HepG2 (cell line): ENCODE measurements around the gene PARP2. TPM values are rescaled to one million over a fixed set of nuclear protein-coding genes. Genes with fewer than 3 reads are reported as not detected.

Experiments
- AFF4 ChIP-seq: sonication (generic); formaldehyde crosslinking; IDR thresholded peaks from 2 replicates; pipeline ENCODE4 v1.4.0; 2020; ENCODE audit warnings: missing genetic modification reagents
- ARID4A ChIP-seq: sonication (generic); formaldehyde crosslinking; IDR thresholded peaks from 2 replicates; pipeline ENCODE4 v1.5.0; 2020; ENCODE audit warnings: mild to moderate bottlenecking, missing genetic modification reagents, borderline replicate concordance
- CEBPZ ChIP-seq: IDR thresholded peaks from 2 replicates; pipeline ENCODE4 v1.6.1; 2012; ENCODE audit warnings: low read length, improper control_type of control experiment
- CREB1 ChIP-seq, 2 experiments: fragments of 450-650 bp in 1 of 2; IDR thresholded peaks; 2 replicates each; pipeline ENCODE4 v1.6.1; 2016 to 2017; ENCODE audit warnings: control low read depth in 1 of 2, mild to moderate bottlenecking in 1 of 2, missing compliant biosample characterization in 1 of 2, missing genetic modification characterization in 1 of 2
- EED ChIP-seq: sonication (generic); formaldehyde crosslinking; IDR thresholded peaks from 2 replicates; pipeline ENCODE4 v1.5.0; 2020; ENCODE audit warnings: mild to moderate bottlenecking, missing genetic modification reagents
- HMG20A ChIP-seq: IDR thresholded peaks from 2 replicates; pipeline ENCODE4 v1.6.1; 2016; ENCODE audit warnings: borderline replicate concordance
- NFYB ChIP-seq: sonication (generic); formaldehyde crosslinking; IDR thresholded peaks from 2 replicates; pipeline ENCODE4 v1.4.0; 2020; ENCODE audit warnings: missing genetic modification reagents
- TRAFD1 ChIP-seq: sonication (generic); formaldehyde crosslinking; IDR thresholded peaks from 2 replicates; pipeline ENCODE4 v1.5.1; 2020; ENCODE audit warnings: missing genetic modification reagents, mild to moderate bottlenecking, borderline replicate concordance
- ZBTB46 ChIP-seq: sonication (generic); formaldehyde crosslinking; IDR thresholded peaks from 2 replicates; pipeline ENCODE4 v1.4.0; 2020; ENCODE audit warnings: mild to moderate bottlenecking, missing genetic modification reagents, borderline replicate concordance
- ZNF547 ChIP-seq: sonication (generic); formaldehyde crosslinking; IDR thresholded peaks from 2 replicates; pipeline ENCODE4 v1.5.1; 2020; ENCODE audit warnings: mild to moderate bottlenecking, missing genetic modification reagents
- ZNF577 ChIP-seq: sonication (generic); formaldehyde crosslinking; IDR thresholded peaks from 2 replicates; pipeline ENCODE4 v1.4.0; 2020; ENCODE audit warnings: mild to moderate bottlenecking, low read depth, missing genetic modification reagents, borderline replicate concordance
- ZNF850 ChIP-seq: sonication (generic); formaldehyde crosslinking; conservative IDR thresholded peaks from 2 replicates; pipeline ENCODE4 v1.9.0; 2021; ENCODE audit warnings: mild to moderate bottlenecking, missing genetic modification reagents
- polyA plus RNA-seq, 8 experiments: library from polyadenylated mRNA; depleted of rRNA in 3 of 8; stranded (reverse) in 7 of 8; unstranded in 1 of 8; fragments of >200 nt; fragmentation: Illumina TruSeq in 4 of 8; extraction: Trizol in 4 of 8; gene quantifications; 2 replicates each; pipeline versions ENCODE4 v1.2.1 to v1.2.3, GENCODE V29; 2011 to 2016; ENCODE audit warnings: low read depth in 4 of 8, missing spikeins in 1 of 8, mixed read lengths in 1 of 8; ENCODE audit not compliant: insufficient read depth in 1 of 8
- total RNA-seq, 5 experiments: library from RNA; depleted of rRNA; stranded (reverse); fragments of >200 nt; fragmentation: Illumina TruSeq; extraction: Trizol; gene quantifications; 2 replicates each; pipeline ENCODE4 v1.2.3, GENCODE V29; 2016; ENCODE audit warnings: low read depth in 1 of 5

PARP2 gene
- total and polyA plus RNA-seq, 2 of the 13 experiments (the other 11 are each of a cell fraction or from before 2014, with no cell fraction given): 37.3 to 38.4 TPM

- no peak for TF ChIP-seq AFF4 (CRISPR knock-in tag)
- TF ChIP-seq ZNF547 (CRISPR knock-in tag): no peak
- TF ChIP-seq ZNF577 (CRISPR knock-in tag): no peak
- TF ChIP-seq CREB1 (IDR thresholded peaks at IDR 0.05): no peak
- no peak for TF ChIP-seq CREB1 (CRISPR knock-in tag; IDR thresholded peaks at IDR 0.05)
- no peak; the same call in 1 of the 2 replicates for TF ChIP-seq TRAFD1
- TF ChIP-seq NFYB (CRISPR knock-in tag): no peak
- no peak for TF ChIP-seq CEBPZ
- peak; percentile 86 for TF ChIP-seq ARID4A (CRISPR knock-in tag)
- no peak for TF ChIP-seq HMG20A
- no peak for TF ChIP-seq EED
- TF ChIP-seq ZNF850: no peak
- TF ChIP-seq ZBTB46: no peak
Observed at GRCh38 chr14:20305265-20306078, 38.0 kb upstream of the PARP2 start, which contains the start of gene TTC5 (continued).
